ENCODE results near the gene ANKRD55. TPM values are rescaled to one million over a fixed set of nuclear protein-coding genes. Genes with fewer than 3 reads are reported as not detected.

ANKRD55 gene
- total RNA-seq, 2 donors from 2014 or later = 0.27 to 0.29 TPM

- no peak overlapping the region for H3K27ac Mint-ChIP-seq
- no peaks in the 10 kb centered on the region for H3K27me3 ChIP-seq (ENCODE audit: control insufficient read depth, insufficient read depth, low read length, poor library complexity, severe bottlenecking)
- H3K36me3 ChIP-seq (ENCODE audit: control insufficient read depth, insufficient read depth, low read length) = no peaks in the 10 kb centered on the region
- H3K27ac ChIP-seq (ENCODE audit: low read depth, low read length) = no peak overlapping the region
- DNase-seq = no peak
- no peaks in the 10 kb centered on the region for H3K4me1 Mint-ChIP-seq
- H3K4me3 Mint-ChIP-seq = no peak overlapping the region
- H3K9me3 Mint-ChIP-seq = peaks cover 6% of the 10 kb centered on the region
- WGBS, 2 experiments (ENCODE audit: insufficient coverage in 1 of 2, insufficient read length in 1 of 2) = 93 to 97% methylated on average over 2 to 3 of the region's 3 CpGs
- H3K9me3 ChIP-seq (ENCODE audit: control insufficient read depth, low read length) = peaks cover 9% of the 10 kb centered on the region
- TF ChIP-seq, protein P1, sequence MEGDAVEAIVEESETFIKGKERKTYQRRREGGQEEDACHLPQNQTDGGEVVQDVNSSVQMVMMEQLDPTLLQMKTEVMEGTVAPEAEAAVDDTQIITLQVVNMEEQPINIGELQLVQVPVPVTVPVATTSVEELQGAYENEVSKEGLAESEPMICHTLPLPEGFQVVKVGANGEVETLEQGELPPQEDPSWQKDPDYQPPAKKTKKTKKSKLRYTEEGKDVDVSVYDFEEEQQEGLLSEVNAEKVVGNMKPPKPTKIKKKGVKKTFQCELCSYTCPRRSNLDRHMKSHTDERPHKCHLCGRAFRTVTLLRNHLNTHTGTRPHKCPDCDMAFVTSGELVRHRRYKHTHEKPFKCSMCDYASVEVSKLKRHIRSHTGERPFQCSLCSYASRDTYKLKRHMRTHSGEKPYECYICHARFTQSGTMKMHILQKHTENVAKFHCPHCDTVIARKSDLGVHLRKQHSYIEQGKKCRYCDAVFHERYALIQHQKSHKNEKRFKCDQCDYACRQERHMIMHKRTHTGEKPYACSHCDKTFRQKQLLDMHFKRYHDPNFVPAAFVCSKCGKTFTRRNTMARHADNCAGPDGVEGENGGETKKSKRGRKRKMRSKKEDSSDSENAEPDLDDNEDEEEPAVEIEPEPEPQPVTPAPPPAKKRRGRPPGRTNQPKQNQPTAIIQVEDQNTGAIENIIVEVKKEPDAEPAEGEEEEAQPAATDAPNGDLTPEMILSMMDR (conservative IDR thresholded peaks at IDR 0.05) = no peak
- H3K27me3 Mint-ChIP-seq (ENCODE audit: insufficient read depth) = no peaks in the 10 kb centered on the region
- H3K9ac ChIP-seq (ENCODE audit: extremely low read depth, low read length, poor library complexity, severe bottlenecking) = no peak overlapping the region
- no peaks in the 10 kb centered on the region for H3K4me1 ChIP-seq (ENCODE audit: control insufficient read depth, insufficient read depth, low read length)
- no peak overlapping the region for H3K4me3 ChIP-seq (ENCODE audit: low read length)
- H3K36me3 Mint-ChIP-seq (ENCODE audit: low read depth) = no peaks in the 10 kb centered on the region
Observed at GRCh38 chr5:56101180-56101579, 131.9 kb downstream of the ANKRD55 start.

GRCh38 chr5:56100439-56101176 lies 132.5 kb downstream of the ANKRD55 start:
- Mint-ChIP-seq H3K27ac (no peak overlapping the region), H3K4me1 (no peaks in the 10 kb centered on the region), H3K9me3 (peaks cover 6% of the 10 kb centered on the region), H3K27me3 (ENCODE audit: insufficient read depth) (no peaks in the 10 kb centered on the region), H3K4me3 (no peak overlapping the region), H3K36me3 (ENCODE audit: low read depth) (no peaks in the 10 kb centered on the region)
- Histone ChIP-seq H3K27me3 (ENCODE audit: control insufficient read depth, insufficient read depth, low read length, poor library complexity, severe bottlenecking) (no peaks in the 10 kb centered on the region), H3K9ac (ENCODE audit: extremely low read depth, low read length, poor library complexity, severe bottlenecking) (no peak overlapping the region), H3K4me3 (ENCODE audit: low read length) (no peak overlapping the region), H3K4me1 (ENCODE audit: control insufficient read depth, insufficient read depth, low read length) (no peaks in the 10 kb centered on the region), H3K9me3 (ENCODE audit: control insufficient read depth, low read length) (peaks cover 9% of the 10 kb centered on the region), H3K36me3 (ENCODE audit: control insufficient read depth, insufficient read depth, low read length) (no peaks in the 10 kb centered on the region), H3K27ac (ENCODE audit: low read depth, low read length) (no peak overlapping the region)
- DNase-seq = no peak
- TF ChIP-seq, protein P1 (conservative IDR thresholded peaks at IDR 0.05) = no peak
- 82 to 94% methylated on average over 3 of the region's 3 CpGs for WGBS, 2 experiments (ENCODE audit: insufficient coverage in 1 of 2, insufficient read length in 1 of 2)

- TF ChIP-seq, protein P1 (conservative IDR thresholded peaks at IDR 0.05) = no peak
- H3K27ac ChIP-seq (ENCODE audit: low read depth, low read length) = no peak overlapping the region
- no peak overlapping the region for H3K27ac Mint-ChIP-seq
- no peak for DNase-seq
- H3K4me1 Mint-ChIP-seq = no peaks in the 10 kb centered on the region
- H3K27me3 Mint-ChIP-seq (ENCODE audit: insufficient read depth) = no peaks in the 10 kb centered on the region
- peaks cover 6% of the 10 kb centered on the region for H3K9me3 Mint-ChIP-seq
- no peak overlapping the region for H3K4me3 ChIP-seq (ENCODE audit: low read length)
- H3K27me3 ChIP-seq (ENCODE audit: control insufficient read depth, insufficient read depth, low read length, poor library complexity, severe bottlenecking) = no peaks in the 10 kb centered on the region
- no peaks in the 10 kb centered on the region for H3K36me3 Mint-ChIP-seq (ENCODE audit: low read depth)
- no peaks in the 10 kb centered on the region for H3K4me1 ChIP-seq (ENCODE audit: control insufficient read depth, insufficient read depth, low read length)
- 92 to 94% methylated on average over 2 of the region's 2 CpGs for WGBS, 2 experiments (ENCODE audit: insufficient coverage in 1 of 2, insufficient read length in 1 of 2)
- no peaks in the 10 kb centered on the region for H3K36me3 ChIP-seq (ENCODE audit: control insufficient read depth, insufficient read depth, low read length)
- H3K9ac ChIP-seq (ENCODE audit: extremely low read depth, low read length, poor library complexity, severe bottlenecking) = no peak overlapping the region
- H3K4me3 Mint-ChIP-seq = no peak overlapping the region
- peaks cover 9% of the 10 kb centered on the region for H3K9me3 ChIP-seq (ENCODE audit: control insufficient read depth, low read length)
Observed at GRCh38 chr5:56099346-56099745, 133.8 kb downstream of the ANKRD55 start.

Measured in endodermal cell (in vitro differentiated cells).